Right lobe of liver (tissue), 6 donors: ENCODE measurements around the gene CDH4. TPM values are rescaled to one million over a fixed set of nuclear protein-coding genes. Genes with fewer than 3 reads are reported as not detected.

Experiments used
- ATAC-seq, 4 donors: fragments of 200-7000 bp; cut with Tn5 transposase; one replicate each; pipeline ENCODE4 v1.9.1; 2020; ENCODE audit warnings: mild to moderate bottlenecking in 4 of 4, moderate library complexity in 4 of 4
- DNase-seq, 3 donors: peaks; one replicate each; pipeline ENCODE4 v3.0.0-alpha.2; 2020
- H3K27ac ChIP-seq, 3 donors: fragments of 200-600 bp; one replicate each; pipeline ENCODE4 v1.8.0; 2022
- H3K27me3 ChIP-seq, 2 donors: fragments of 200-600 bp; one replicate each; pipeline ENCODE4 v1.8.0; 2022
- H3K36me3 ChIP-seq, 4 donors: fragments of 200-600 bp; sonication (generic) in 1 of 4; one replicate each; pipeline versions ENCODE4 v1.5.1 to v1.8.0; 2017 to 2022; ENCODE audit warnings: control low read depth in 1 of 4
- H3K4me1 ChIP-seq, 4 donors: fragments of 200-600 bp; sonication (generic) in 1 of 4; one replicate each; pipeline versions ENCODE4 v1.5.1 to v1.8.0; 2017 to 2022; ENCODE audit warnings: control low read depth in 1 of 4
- H3K4me3 ChIP-seq, 3 donors: fragments of 200-600 bp; one replicate each; pipeline ENCODE4 v1.8.0; 2022
- H3K9me3 ChIP-seq, 4 donors: fragments of 200-600 bp; sonication (generic) in 1 of 4; one replicate each; pipeline versions ENCODE4 v1.5.1 to v1.8.0; 2017 to 2022; ENCODE audit warnings: control low read depth in 1 of 4
- CTCF ChIP-seq, 4 donors: fragments of 200-600 bp in 3 of 4; fragments of 450-650 bp in 1 of 4; IDR thresholded peaks; one replicate each; pipeline versions ENCODE4 v1.5.1 to v1.8.0; 2016 to 2022; ENCODE audit warnings: antibody characterized with exemption in 4 of 4, mild to moderate bottlenecking in 2 of 4
- POLR2A ChIP-seq: fragments of 450-650 bp; IDR thresholded peaks from one replicate; pipeline ENCODE4 v1.6.1; 2017; ENCODE audit warnings: antibody characterized with exemption, mild to moderate bottlenecking
- WGBS: methylation state at CpG from one replicate; pipeline ENCODE4 v1.1.6; 2018; ENCODE audit warnings: low coverage, low lambda C conversion rate; ENCODE audit not compliant: insufficient coverage; ENCODE audit errors: missing lambda C conversion rate; 5-methylcytosine and 5-hydroxymethylcytosine counted together
- intact Hi-C, 2 donors: fragments of 100-400 bp; cut with DNase I; formaldehyde crosslinking; loops; one replicate each; pipeline versions ENCODE4 v1.11.2 to v1.14.1; 2022
- total RNA-seq, 6 experiments: library from RNA; depleted of rRNA in 2 of 6; stranded (reverse); fragments of >200 nt in 2 of 6; fragmentation: NEBNext Ultra II Directional in 3 of 6; extraction: Animal tissue kit (Norgen Biotek cat#: 25700) in 3 of 6; gene quantifications; one replicate each; pipeline versions ENCODE4 v1.1.0 to v1.2.4, GENCODE V29; 2016 to 2023
- donor health status: DM: no; HTN: yes; CAD: no.
- donor health status: DM: no; HTN: no; CAD: no.
- donor health status: DM: no; HTN: no; CAD: no.
- donor health status: DM: no; HTN: yes; CAD: no.
- donor health status: DM: no; HTN: yes; CAD: no.

Gene CDH4
- total RNA-seq, 6 experiments from 2014 or later, result 0.02 to 0.14 (median 0.09) TPM; not detected in 3

- 52% methylated on average over 4 of the region's 7 CpGs for WGBS
- ATAC-seq (no peak), DNase-seq (no peak)
- no peaks in the 10 kb centered on the region for H3K9me3 ChIP-seq
- no peaks in the 10 kb centered on the region for H3K4me1 ChIP-seq
- no peaks in the 10 kb centered on the region for H3K36me3 ChIP-seq
- H3K27ac ChIP-seq, result no peak overlapping the region
- intact Hi-C loops, result loop anchor here in 1 of 2 donors (10.0 kb wide), 1 partner anchor 65 kb away; no protein-coding TSS in a partner anchor
- H3K4me3 ChIP-seq, result no peak overlapping the region
- TF ChIP-seq CTCF (IDR thresholded peaks at IDR 0.05), result no peak
- no peak for TF ChIP-seq POLR2A
- H3K27me3 ChIP-seq, result no peaks in the 10 kb centered on the region
Observed at GRCh38 chr20:61299618-61300017, 47.6 kb downstream of the CDH4 start.

GRCh38 chr20:61300293-61300692 lies 48.2 kb downstream of the CDH4 start:
- no peaks in the 10 kb centered on the region for H3K27me3 ChIP-seq
- 55% methylated on average over 5 of the region's 14 CpGs for WGBS
- H3K27ac ChIP-seq, result no peak overlapping the region
- no peaks in the 10 kb centered on the region for H3K4me1 ChIP-seq
- intact Hi-C loops, result loop anchor here in 1 of 2 donors (10.0 kb wide), 1 partner anchor 65 kb away; no protein-coding TSS in a partner anchor
- ATAC-seq, result peak in 1 of 4 donors; percentile 12
- no peaks in the 10 kb centered on the region for H3K9me3 ChIP-seq
- TF ChIP-seq CTCF (IDR thresholded peaks at IDR 0.05), result no peak
- TF ChIP-seq POLR2A, result no peak
- no peak for DNase-seq
- no peak overlapping the region for H3K4me3 ChIP-seq
- H3K36me3 ChIP-seq, result no peaks in the 10 kb centered on the region

- no peak for DNase-seq
- intact Hi-C loops, result loop anchor here in 1 of 2 donors (10.0 kb wide), 1 partner anchor 64 kb away; no protein-coding TSS in a partner anchor
- 53% methylated on average over 2 of the region's 10 CpGs for WGBS
Observed at GRCh38 chr20:61300709-61301108, 48.6 kb downstream of the CDH4 start.

GRCh38 chr20:61301711-61302525 lies 49.9 kb downstream of the CDH4 start:
- Histone ChIP-seq H3K4me1 (no peaks in the 10 kb centered on the region), H3K4me3 (no peak overlapping the region), H3K27ac (no peak overlapping the region), H3K9me3 (no peaks in the 10 kb centered on the region), H3K36me3 (no peaks in the 10 kb centered on the region), H3K27me3 (no peaks in the 10 kb centered on the region)
- TF ChIP-seq POLR2A, result no peak
- TF ChIP-seq CTCF (IDR thresholded peaks at IDR 0.05), result no peak
- DNase-seq, result no peak
- WGBS, result 69% methylated on average over 14 of the region's 21 CpGs
- intact Hi-C loops, result loop anchor here in 1 of 2 donors (10.0 kb wide), 1 partner anchor 63 kb away; no protein-coding TSS in a partner anchor
- no peak for ATAC-seq

More at GRCh38 chr20:61300709-61301108, 48.6 kb downstream of the CDH4 start:
- no peak for ATAC-seq
- no peaks in the 10 kb centered on the region for H3K9me3 ChIP-seq
- H3K4me1 ChIP-seq, result no peaks in the 10 kb centered on the region
- H3K36me3 ChIP-seq, result no peaks in the 10 kb centered on the region
- no peak overlapping the region for H3K4me3 ChIP-seq
- TF ChIP-seq POLR2A (no peak), CTCF (IDR thresholded peaks at IDR 0.05) (no peak)
- H3K27ac ChIP-seq, result no peak overlapping the region
- no peaks in the 10 kb centered on the region for H3K27me3 ChIP-seq
